ENCODE data around the gene NEDD4. TPM values are rescaled to one million over a fixed set of nuclear protein-coding genes. Genes with fewer than 3 reads are reported as not detected.

The NEDD4 gene
- polyA plus RNA-seq, 1 donor (not counting 4 experiments of a cell fraction or from before 2014, with no cell fraction given): 24.3 TPM

DNA sequence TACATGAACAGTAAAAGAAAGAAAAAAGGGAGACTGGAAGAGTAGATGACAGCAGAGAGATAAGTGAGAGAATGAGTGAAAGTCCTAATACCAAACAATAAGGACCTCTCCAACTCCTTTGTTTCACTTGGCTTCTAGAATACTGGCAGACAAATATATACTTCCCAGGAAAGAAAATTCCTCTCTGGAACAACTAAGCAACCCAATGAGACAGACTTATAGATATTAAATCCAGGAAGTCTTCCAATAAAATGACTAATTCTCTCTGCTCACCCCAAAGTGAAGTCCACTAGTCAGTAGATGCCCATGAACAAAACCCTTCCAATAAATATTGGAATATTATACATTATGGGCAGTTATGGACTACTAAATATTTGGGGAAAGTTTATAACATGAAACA, 114.2 kb downstream of the NEDD4 start:
- Histone ChIP-seq H3K79me2 (ENCODE audit: control insufficient read depth, insufficient read depth, low read length) (peaks cover 6% of the 10 kb centered on the region), H3K9me3 (ENCODE audit: control insufficient read depth, low read depth, low read length) (no peaks in the 10 kb centered on the region), H2AFZ (ENCODE audit: control insufficient read depth, low read length) (no peak overlapping the region), H3K36me3 (ENCODE audit: control insufficient read depth in 2 of 2, extremely low read depth in 1 of 2, insufficient read depth in 2 of 2, low read length in 2 of 2) (peaks cover 0 to 7% of the 10 kb centered on the region in 2 experiments), H3K4me2 (ENCODE audit: control insufficient read depth, extremely low read depth, insufficient read depth, low read depth, low read length) (no peak overlapping the region), H3K4me1 (ENCODE audit: control insufficient read depth, extremely low read depth, insufficient read depth, low read length) (no peaks in the 10 kb centered on the region), H3K27ac (ENCODE audit: control insufficient read depth, insufficient read depth, low read length) (no peak overlapping the region), H3K9ac (ENCODE audit: control insufficient read depth, extremely low read depth, insufficient read depth, low read length) (no peak overlapping the region), H4K20me1 (ENCODE audit: control insufficient read depth, extremely low read depth, insufficient read depth, low read length) (no peaks in the 10 kb centered on the region), H3K4me3 (ENCODE audit: control insufficient read depth in 2 of 3, extremely low read depth in 1 of 3, insufficient read depth in 2 of 3, low read depth in 1 of 3, low read length in 3 of 3) (no peak overlapping the region), H3K27me3 (ENCODE audit: control insufficient read depth, extremely low read depth, insufficient read depth, low read length) (no peaks in the 10 kb centered on the region), H3K9me1 (ENCODE audit: control insufficient read depth, extremely low read depth, insufficient read depth, low read length) (no peaks in the 10 kb centered on the region)
- dilution Hi-C loops (cut with MboI; ENCODE audit: extremely low pct_ligation_motif_present, low sequenced_read_pairs): no loop called here
- FAIRE-seq: no peak
- DNase-seq (ENCODE audit: low read depth, low spot score): no peak
- no peak for TF ChIP-seq EZH2 (IDR thresholded peaks at IDR 0.05; ENCODE audit: low read length)
- TF ChIP-seq, protein P1, sequence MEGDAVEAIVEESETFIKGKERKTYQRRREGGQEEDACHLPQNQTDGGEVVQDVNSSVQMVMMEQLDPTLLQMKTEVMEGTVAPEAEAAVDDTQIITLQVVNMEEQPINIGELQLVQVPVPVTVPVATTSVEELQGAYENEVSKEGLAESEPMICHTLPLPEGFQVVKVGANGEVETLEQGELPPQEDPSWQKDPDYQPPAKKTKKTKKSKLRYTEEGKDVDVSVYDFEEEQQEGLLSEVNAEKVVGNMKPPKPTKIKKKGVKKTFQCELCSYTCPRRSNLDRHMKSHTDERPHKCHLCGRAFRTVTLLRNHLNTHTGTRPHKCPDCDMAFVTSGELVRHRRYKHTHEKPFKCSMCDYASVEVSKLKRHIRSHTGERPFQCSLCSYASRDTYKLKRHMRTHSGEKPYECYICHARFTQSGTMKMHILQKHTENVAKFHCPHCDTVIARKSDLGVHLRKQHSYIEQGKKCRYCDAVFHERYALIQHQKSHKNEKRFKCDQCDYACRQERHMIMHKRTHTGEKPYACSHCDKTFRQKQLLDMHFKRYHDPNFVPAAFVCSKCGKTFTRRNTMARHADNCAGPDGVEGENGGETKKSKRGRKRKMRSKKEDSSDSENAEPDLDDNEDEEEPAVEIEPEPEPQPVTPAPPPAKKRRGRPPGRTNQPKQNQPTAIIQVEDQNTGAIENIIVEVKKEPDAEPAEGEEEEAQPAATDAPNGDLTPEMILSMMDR (optimal IDR thresholded peaks at IDR 0.05 in 1 of 3, IDR thresholded peaks at IDR 0.05 in 1 of 3, conservative IDR thresholded peaks at IDR 0.05 in 1 of 3; ENCODE audit: extremely low read depth in 1 of 3, insufficient read depth in 2 of 3, low read length in 3 of 3): no peak

DNA sequence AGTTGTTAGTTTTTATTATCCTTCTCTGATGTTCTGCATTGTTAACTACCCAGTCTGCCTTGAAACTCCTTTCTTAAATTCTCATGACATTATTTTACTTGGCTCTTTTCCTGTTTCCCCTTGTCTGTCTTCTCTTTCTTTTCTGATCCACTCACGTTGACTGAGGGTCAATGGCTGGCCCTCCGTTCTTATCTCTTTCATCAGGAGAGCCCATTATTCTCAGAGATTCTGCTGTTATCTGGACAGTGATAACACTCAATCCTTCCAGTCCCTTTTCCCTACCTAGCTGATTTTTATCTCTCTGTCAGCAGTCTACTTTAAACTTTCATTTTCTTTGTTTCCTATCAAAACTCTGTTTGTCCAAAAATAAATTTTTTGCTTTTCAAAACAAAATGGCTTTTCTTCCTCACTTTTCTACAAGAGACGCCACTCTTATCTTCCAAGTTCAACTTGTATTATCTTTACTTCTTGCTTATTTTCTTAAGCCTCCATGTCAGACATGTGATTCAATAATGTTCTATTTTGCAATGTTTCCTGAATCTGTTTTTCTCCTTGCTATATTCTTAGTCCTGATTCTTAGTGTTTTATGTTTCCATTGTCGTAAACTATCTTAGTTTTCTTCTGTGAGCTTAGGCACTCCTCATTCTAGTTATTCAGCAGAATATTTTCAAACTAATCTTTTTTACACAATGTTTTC, 120.2 kb downstream of the NEDD4 start:
- H3K79me2 ChIP-seq (ENCODE audit: control insufficient read depth, insufficient read depth, low read length): no peaks in the 10 kb centered on the region
- FAIRE-seq (no peak), DNase-seq (ENCODE audit: low read depth, low spot score) (no peak)
- H3K27ac ChIP-seq (ENCODE audit: control insufficient read depth, insufficient read depth, low read length): no peak overlapping the region
- H3K9ac ChIP-seq (ENCODE audit: control insufficient read depth, extremely low read depth, insufficient read depth, low read length): no peak overlapping the region
- dilution Hi-C loops (cut with MboI; ENCODE audit: extremely low pct_ligation_motif_present, low sequenced_read_pairs): no loop called here
- H3K4me2 ChIP-seq (ENCODE audit: control insufficient read depth, extremely low read depth, insufficient read depth, low read depth, low read length): no peak overlapping the region
- no peaks in the 10 kb centered on the region for H3K4me1 ChIP-seq (ENCODE audit: control insufficient read depth, extremely low read depth, insufficient read depth, low read length)
- peaks cover 0 to 5% of the 10 kb centered on the region in 2 experiments for H3K36me3 ChIP-seq (ENCODE audit: control insufficient read depth in 2 of 2, extremely low read depth in 1 of 2, insufficient read depth in 2 of 2, low read length in 2 of 2)
- H3K27me3 ChIP-seq (ENCODE audit: control insufficient read depth, extremely low read depth, insufficient read depth, low read length): no peaks in the 10 kb centered on the region
- no peaks in the 10 kb centered on the region for H3K9me3 ChIP-seq (ENCODE audit: control insufficient read depth, low read depth, low read length)
- H4K20me1 ChIP-seq (ENCODE audit: control insufficient read depth, extremely low read depth, insufficient read depth, low read length): no peaks in the 10 kb centered on the region
- no peak overlapping the region for H3K4me3 ChIP-seq (ENCODE audit: control insufficient read depth in 2 of 3, extremely low read depth in 1 of 3, insufficient read depth in 2 of 3, low read depth in 1 of 3, low read length in 3 of 3)
- TF ChIP-seq EZH2 (IDR thresholded peaks at IDR 0.05; ENCODE audit: low read length): no peak
- TF ChIP-seq, protein P1 (optimal IDR thresholded peaks at IDR 0.05 in 1 of 3, IDR thresholded peaks at IDR 0.05 in 1 of 3, conservative IDR thresholded peaks at IDR 0.05 in 1 of 3; ENCODE audit: extremely low read depth in 1 of 3, insufficient read depth in 2 of 3, low read length in 3 of 3): no peak
- no peaks in the 10 kb centered on the region for H3K9me1 ChIP-seq (ENCODE audit: control insufficient read depth, extremely low read depth, insufficient read depth, low read length)
- no peak overlapping the region for H2AFZ ChIP-seq (ENCODE audit: control insufficient read depth, low read length)

Measured in keratinocyte (primary cell).